Activated naive CD4-positive, alpha-beta T cell treated with anti-CD3 and anti-CD28 coated beads, Interleukin-2, amount 10 ng/mL, durations not matched to agents 7 days and 5 days (primary cell): Measurements from ENCODE around the gene TIAM2.

Source experiments
- CTCF ChIA-PET: fragments of 350-600 bp; sonication (Branson Sonifier 250); formaldehyde crosslinking; loops from one replicate; lab custom pipeline; 2021; ENCODE audit warnings: antibody characterized with exemption; lab: Charles Lee
- DNase-seq: peaks from one replicate; pipeline ENCODE4 v3.0.0-alpha.2; 2020
- H3K27ac Mint-ChIP-seq: one replicate; pipeline ENCODE4 v1.8.0; 2021; ENCODE audit warnings: mild to moderate bottlenecking, moderate library complexity, mixed read lengths
- H3K27me3 Mint-ChIP-seq: one replicate; pipeline ENCODE4 v1.8.0; 2021; ENCODE audit warnings: mild to moderate bottlenecking, mixed read lengths
- H3K36me3 Mint-ChIP-seq: one replicate; pipeline ENCODE4 v1.8.0; 2021; ENCODE audit warnings: mixed read lengths
- H3K4me1 Mint-ChIP-seq: one replicate; pipeline ENCODE4 v1.8.0; 2021; ENCODE audit warnings: mixed read lengths
- H3K4me3 Mint-ChIP-seq: one replicate; pipeline ENCODE4 v1.8.0; 2021; ENCODE audit warnings: mild to moderate bottlenecking, moderate library complexity, mixed read lengths
- H3K9me3 Mint-ChIP-seq: one replicate; pipeline ENCODE4 v1.8.0; 2021; ENCODE audit warnings: mixed read lengths

Gene TIAM2

GRCh38 chr6:155275808-155276480 lies 280.8 kb downstream of the TIAM2 start:
- no peak overlapping the region for H3K4me3 Mint-ChIP-seq
- CTCF ChIA-PET, result interaction anchor here (0.6 to 2.2 kb wide), 2 partner anchors 87 to 97 kb away, joined by 3 to 7 read pairs; no protein-coding TSS in a partner anchor
- no peak for DNase-seq
- H3K27me3 Mint-ChIP-seq, result no peaks in the 10 kb centered on the region
- peaks cover 34% of the 10 kb centered on the region for H3K36me3 Mint-ChIP-seq
- no peak overlapping the region for H3K27ac Mint-ChIP-seq
- H3K9me3 Mint-ChIP-seq, result no peaks in the 10 kb centered on the region
- H3K4me1 Mint-ChIP-seq, result no peaks in the 10 kb centered on the region

- Mint-ChIP-seq H3K9me3 (no peaks in the 10 kb centered on the region), H3K36me3 (peaks cover 36% of the 10 kb centered on the region), H3K4me3 (no peak overlapping the region), H3K4me1 (no peaks in the 10 kb centered on the region), H3K27me3 (no peaks in the 10 kb centered on the region), H3K27ac (no peak overlapping the region)
- DNase-seq, result no peak
- CTCF ChIA-PET, result interaction anchor here (0.6 to 2.2 kb wide), 3 partner anchors 9 to 98 kb away, joined by 3 to 7 read pairs (median 5); no protein-coding TSS in a partner anchor
These were observed 281.5 kb downstream of the TIAM2 start for GRCh38 chr6:155276638-155277037.

- Mint-ChIP-seq H3K36me3 (peaks cover 37% of the 10 kb centered on the region), H3K9me3 (no peaks in the 10 kb centered on the region), H3K27ac (no peak overlapping the region), H3K27me3 (no peaks in the 10 kb centered on the region), H3K4me1 (no peaks in the 10 kb centered on the region), H3K4me3 (no peak overlapping the region)
- no peak for DNase-seq
- CTCF ChIA-PET, result no interaction called here
These were observed 283.4 kb downstream of the TIAM2 start for GRCh38 chr6:155278319-155279049.

- Mint-ChIP-seq H3K27me3 (no peaks in the 10 kb centered on the region), H3K36me3 (peaks cover 51% of the 10 kb centered on the region), H3K4me1 (no peaks in the 10 kb centered on the region), H3K9me3 (no peaks in the 10 kb centered on the region), H3K4me3 (no peak overlapping the region), H3K27ac (no peak overlapping the region)
- CTCF ChIA-PET, result no interaction called here
- DNase-seq, result no peak
These were observed 289.7 kb downstream of the TIAM2 start for GRCh38 chr6:155284775-155285174.

GRCh38 chr6:155287762-155288161 lies 292.6 kb downstream of the TIAM2 start:
- no peak overlapping the region for H3K4me3 Mint-ChIP-seq

GRCh38 chr6:155290491-155290890 lies 295.4 kb downstream of the TIAM2 start:
- Mint-ChIP-seq H3K4me3 (no peak overlapping the region), H3K27me3 (no peaks in the 10 kb centered on the region), H3K9me3 (no peaks in the 10 kb centered on the region), H3K4me1 (no peaks in the 10 kb centered on the region), H3K36me3 (peaks cover 51% of the 10 kb centered on the region), H3K27ac (no peak overlapping the region)
- CTCF ChIA-PET, result no interaction called here
- no peak for DNase-seq

More at GRCh38 chr6:155287762-155288161, 292.6 kb downstream of the TIAM2 start:
- H3K27me3 Mint-ChIP-seq, result no peaks in the 10 kb centered on the region
- H3K27ac Mint-ChIP-seq, result no peak overlapping the region
- H3K9me3 Mint-ChIP-seq, result no peaks in the 10 kb centered on the region
- no peaks in the 10 kb centered on the region for H3K4me1 Mint-ChIP-seq
- no peak for DNase-seq
- H3K36me3 Mint-ChIP-seq, result peaks cover 60% of the 10 kb centered on the region
- CTCF ChIA-PET, result no interaction called here

- H3K4me1 Mint-ChIP-seq, result no peaks in the 10 kb centered on the region
- no peak overlapping the region for H3K27ac Mint-ChIP-seq
- no peaks in the 10 kb centered on the region for H3K9me3 Mint-ChIP-seq
- no peaks in the 10 kb centered on the region for H3K27me3 Mint-ChIP-seq
- H3K36me3 Mint-ChIP-seq, result peaks cover 51% of the 10 kb centered on the region
- DNase-seq, result no peak
- CTCF ChIA-PET, result no interaction called here
- no peak overlapping the region for H3K4me3 Mint-ChIP-seq
These were observed 296.2 kb downstream of the TIAM2 start for GRCh38 chr6:155291291-155291690.

- Mint-ChIP-seq H3K27me3 (no peaks in the 10 kb centered on the region), H3K4me3 (no peak overlapping the region), H3K4me1 (peaks cover 3% of the 10 kb centered on the region), H3K27ac (no peak overlapping the region), H3K9me3 (no peaks in the 10 kb centered on the region), H3K36me3 (peaks cover 58% of the 10 kb centered on the region)
- DNase-seq, result no peak
- CTCF ChIA-PET, result interaction anchor here (0.6 to 1.0 kb wide), 2 partner anchors 15 to 617 kb away, joined by 3 read pairs; no protein-coding TSS in a partner anchor
These were observed 297.6 kb downstream of the TIAM2 start for GRCh38 chr6:155292711-155293110.

GRCh38 chr6:155297669-155298068 lies 302.6 kb downstream of the TIAM2 start:
- H3K36me3 Mint-ChIP-seq, result peaks cover 32% of the 10 kb centered on the region
- H3K27me3 Mint-ChIP-seq, result no peaks in the 10 kb centered on the region

GRCh38 chr6:155301867-155302266 lies 306.8 kb downstream of the TIAM2 start:
- Mint-ChIP-seq H3K4me1 (peaks cover 3% of the 10 kb centered on the region), H3K27me3 (no peaks in the 10 kb centered on the region), H3K27ac (no peak overlapping the region), H3K9me3 (no peaks in the 10 kb centered on the region), H3K4me3 (no peak overlapping the region), H3K36me3 (peaks cover 34% of the 10 kb centered on the region)
- no peak for DNase-seq
- CTCF ChIA-PET, result interaction anchor here (1.4 kb wide), 1 partner anchor 373 kb away, joined by 3 read pairs; no protein-coding TSS in a partner anchor

More at GRCh38 chr6:155297669-155298068, 302.6 kb downstream of the TIAM2 start:
- no peak for DNase-seq
- H3K27ac Mint-ChIP-seq, result no peak overlapping the region
- CTCF ChIA-PET, result no interaction called here
- no peak overlapping the region for H3K4me3 Mint-ChIP-seq
- H3K9me3 Mint-ChIP-seq, result no peaks in the 10 kb centered on the region
- peaks cover 3% of the 10 kb centered on the region for H3K4me1 Mint-ChIP-seq

- CTCF ChIA-PET, result interaction anchor here (0.7 kb wide), 1 partner anchor 23 kb away, joined by 3 read pairs; no protein-coding TSS in a partner anchor
- peaks cover 6% of the 10 kb centered on the region for H3K4me1 Mint-ChIP-seq
- no peak overlapping the region for H3K27ac Mint-ChIP-seq
- H3K4me3 Mint-ChIP-seq, result no peak overlapping the region
- no peaks in the 10 kb centered on the region for H3K9me3 Mint-ChIP-seq
- no peaks in the 10 kb centered on the region for H3K27me3 Mint-ChIP-seq
- peaks cover 35% of the 10 kb centered on the region for H3K36me3 Mint-ChIP-seq
- DNase-seq, result no peak
These were observed 308.3 kb downstream of the TIAM2 start for GRCh38 chr6:155303361-155303870.

- CTCF ChIA-PET, result interaction anchor here (0.9 to 1.7 kb wide), 3 partner anchors 10 to 379 kb away, joined by 3 to 6 read pairs (median 3); no protein-coding TSS in a partner anchor
- Mint-ChIP-seq H3K27ac (no peak overlapping the region), H3K4me1 (peaks cover 22% of the 10 kb centered on the region), H3K27me3 (no peaks in the 10 kb centered on the region), H3K4me3 (no peak overlapping the region), H3K36me3 (peaks cover 45% of the 10 kb centered on the region), H3K9me3 (no peaks in the 10 kb centered on the region)
- no peak for DNase-seq
These were observed 311.8 kb downstream of the TIAM2 start for GRCh38 chr6:155306958-155307357.
